H9 (cell line): ENCODE measurements around the gene HOXC10. TPM values are rescaled to one million over a fixed set of nuclear protein-coding genes. Genes with fewer than 3 reads are reported as not detected.

Experiments
- DNase-seq: peaks from one replicate; pipeline ENCODE4 v3.0.0-alpha.2; 2017
- H2AFZ ChIP-seq: one replicate; pipeline ENCODE4 v1.6.1; 2013; ENCODE audit warnings: mild to moderate bottlenecking, low read length, control low read depth, moderate library complexity
- H2AK5ac ChIP-seq: 2 replicates; pipeline ENCODE4 v1.6.1; 2013; ENCODE audit warnings: low read length, control low read depth, mixed read lengths; ENCODE audit not compliant: insufficient read length
- H2BK120ac ChIP-seq: one replicate; pipeline ENCODE4 v1.6.1; 2013; ENCODE audit warnings: low read depth, mild to moderate bottlenecking, low read length, control low read depth, inconsistent platforms; ENCODE audit not compliant: poor library complexity, severe bottlenecking
- H2BK12ac ChIP-seq: 2 replicates; pipeline ENCODE4 v1.6.1; 2013; ENCODE audit warnings: low read length, control low read depth, mixed read lengths, low read depth; ENCODE audit not compliant: insufficient read length
- H2BK15ac ChIP-seq: 2 replicates; pipeline ENCODE4 v1.6.1; 2013; ENCODE audit warnings: low read depth, low read length, control low read depth
- H2BK20ac ChIP-seq: one replicate; pipeline ENCODE4 v1.6.1; 2013; ENCODE audit warnings: low read depth, mild to moderate bottlenecking, low read length, control low read depth, inconsistent platforms; ENCODE audit not compliant: poor library complexity, severe bottlenecking
- H2BK5ac ChIP-seq: 2 replicates; pipeline ENCODE4 v1.6.1; 2013; ENCODE audit warnings: low read length, control low read depth, mixed read lengths; ENCODE audit not compliant: insufficient read length
- H3K14ac ChIP-seq: 2 replicates; pipeline ENCODE4 v1.6.1; 2013; ENCODE audit warnings: low read length, control low read depth; ENCODE audit not compliant: insufficient read depth
- H3K18ac ChIP-seq: 2 replicates; pipeline ENCODE4 v1.6.1; 2013; ENCODE audit warnings: low read depth, mild to moderate bottlenecking, mixed read lengths, low read length, control low read depth; ENCODE audit not compliant: insufficient read length
- H3K23ac ChIP-seq: 2 replicates; pipeline ENCODE4 v1.6.1; 2013; ENCODE audit warnings: low read length, control low read depth, mixed read lengths, low read depth; ENCODE audit not compliant: insufficient read length
- H3K23me2 ChIP-seq: 2 replicates; pipeline ENCODE4 v1.6.1; 2013; ENCODE audit warnings: low read depth, mild to moderate bottlenecking, mixed read lengths, low read length, control low read depth; ENCODE audit not compliant: insufficient read length, poor library complexity, severe bottlenecking
- H3K27ac ChIP-seq: 2 replicates; pipeline ENCODE4 v1.5.1; 2013; ENCODE audit warnings: low read length, control low read depth, mixed read lengths, low read depth; ENCODE audit not compliant: insufficient read length
- H3K27me3 ChIP-seq: 2 replicates; pipeline ENCODE4 v1.6.1; 2013; ENCODE audit warnings: low read length, control low read depth, inconsistent platforms; ENCODE audit not compliant: insufficient read depth
- H3K4ac ChIP-seq: 2 replicates; pipeline ENCODE4 v1.6.1; 2013; ENCODE audit warnings: low read depth, mild to moderate bottlenecking, control low read depth, inconsistent platforms, low read length, moderate library complexity
- H3K4me1 ChIP-seq: 2 replicates; pipeline ENCODE4 v1.6.1; 2013; ENCODE audit warnings: low read length, control low read depth, inconsistent platforms; ENCODE audit not compliant: insufficient read depth
- H3K4me2 ChIP-seq: 2 replicates; pipeline ENCODE4 v1.6.1; 2013; ENCODE audit warnings: low read length, control low read depth, mixed read lengths; ENCODE audit not compliant: insufficient read length, insufficient read depth
- H3K56ac ChIP-seq: 2 replicates; pipeline ENCODE4 v1.6.1; 2013; ENCODE audit warnings: low read depth, mild to moderate bottlenecking, mixed read lengths, low read length, control low read depth; ENCODE audit not compliant: insufficient read length
- H3K79me1 ChIP-seq: 2 replicates; pipeline ENCODE4 v1.6.1; 2013; ENCODE audit warnings: low read depth, mild to moderate bottlenecking, moderate library complexity, low read length, control low read depth, inconsistent platforms; ENCODE audit not compliant: insufficient read depth, poor library complexity, severe bottlenecking
- H3K79me2 ChIP-seq: 2 replicates; pipeline ENCODE4 v1.6.1; 2013; ENCODE audit warnings: low read length, control low read depth, inconsistent platforms; ENCODE audit not compliant: insufficient read depth
- H3K9ac ChIP-seq: 2 replicates; pipeline ENCODE4 v1.6.1; 2013; ENCODE audit warnings: low read length, control low read depth, mixed read lengths; ENCODE audit not compliant: insufficient read length; ENCODE audit errors: extremely low read depth
- H3K9me3 ChIP-seq: one replicate; pipeline ENCODE4 v1.6.1; 2013; ENCODE audit warnings: low read depth, low read length, inconsistent platforms; ENCODE audit not compliant: control insufficient read depth
- H3T11ph ChIP-seq: one replicate; pipeline ENCODE4 v1.6.1; 2013; ENCODE audit warnings: mild to moderate bottlenecking, low read length, control low read depth, inconsistent platforms
- H4K20me1 ChIP-seq: one replicate; pipeline ENCODE4 v1.6.1; 2013; ENCODE audit not compliant: control insufficient read depth, insufficient read length, insufficient read depth
- H4K5ac ChIP-seq: 2 replicates; pipeline ENCODE4 v1.6.1; 2013; ENCODE audit warnings: low read depth, mild to moderate bottlenecking, mixed read lengths, low read length, control low read depth; ENCODE audit not compliant: insufficient read length
- H4K8ac ChIP-seq: replicated peaks from 2 replicates; pipeline ENCODE4 v1.6.1; 2013; ENCODE audit warnings: low read length, control low read depth, mixed read lengths, low read depth; ENCODE audit not compliant: insufficient read length
- H4K91ac ChIP-seq: 2 replicates; pipeline ENCODE4 v1.6.1; 2013; ENCODE audit warnings: low read depth, mild to moderate bottlenecking, moderate library complexity, mixed read lengths, low read length, control low read depth; ENCODE audit not compliant: insufficient read length
- H3K27ac Mint-ChIP-seq, 3 experiments: 2 replicates in 2 of 3; 3 replicates in 1 of 3; pipeline ENCODE4 v1.8.0; 2020 to 2021; ENCODE audit warnings: mixed read lengths in 3 of 3, mild to moderate bottlenecking in 1 of 3, moderate library complexity in 1 of 3
- H3K27me3 Mint-ChIP-seq: 2 replicates; pipeline ENCODE4 v1.8.0; 2021; ENCODE audit warnings: low read depth, mild to moderate bottlenecking, moderate library complexity, mixed read lengths
- H3K36me3 Mint-ChIP-seq, 3 experiments: 2 replicates in 2 of 3; 3 replicates in 1 of 3; pipeline ENCODE4 v1.8.0; 2020 to 2021; ENCODE audit warnings: low read depth in 3 of 3, mixed read lengths in 3 of 3; ENCODE audit not compliant: insufficient read depth in 1 of 3
- H3K4me1 Mint-ChIP-seq, 2 experiments: 2 replicates each; pipeline ENCODE4 v1.8.0; 2020; ENCODE audit warnings: mixed read lengths in 2 of 2
- H3K4me3 Mint-ChIP-seq, 2 experiments: 2 replicates in 1 of 2; 3 replicates in 1 of 2; pipeline ENCODE4 v1.8.0; 2020 to 2021; ENCODE audit warnings: mild to moderate bottlenecking in 2 of 2, mixed read lengths in 2 of 2, moderate library complexity in 1 of 2
- H3K9me3 Mint-ChIP-seq, 2 experiments: 2 replicates in 1 of 2; 3 replicates in 1 of 2; pipeline ENCODE4 v1.8.0; 2020; ENCODE audit warnings: mild to moderate bottlenecking in 2 of 2, mixed read lengths in 2 of 2, moderate library complexity in 1 of 2
- CTCF ChIP-seq: fragments of 200-600 bp; sonication (generic); conservative IDR thresholded peaks from 3 replicates; pipeline ENCODE4 v1.8.0; 2021; ENCODE audit warnings: antibody characterized with exemption, mild to moderate bottlenecking
- WGBS: extraction: QIAGEN DNeasy Blood & Tissue Kit; methylation state at CpG from one replicate; pipeline ENCODE4 v1.1.7; 2013; ENCODE audit warnings: missing lambda C conversion rate, low lambda C conversion rate, mixed read lengths; ENCODE audit not compliant: insufficient read length; ENCODE audit errors: extremely low coverage; 5-methylcytosine and 5-hydroxymethylcytosine counted together
- total RNA-seq: library from RNA; stranded (reverse); gene quantifications from 2 replicates; pipeline ENCODE4 v1.2.1, GENCODE V29; 2021

The HOXC10 gene
- total RNA-seq, 1 experiment from 2014 or later = not detected

- Histone ChIP-seq H4K20me1 (no peaks in the 10 kb centered on the region), H3K18ac (no peak overlapping the region), H3K79me2 (no peaks in the 10 kb centered on the region), H2BK120ac (no peak overlapping the region), H2AK5ac (no peak overlapping the region), H2BK5ac (no peak overlapping the region), H3K79me1 (no peaks in the 10 kb centered on the region), H3K9ac (no peak overlapping the region), H3K27me3 (peaks cover 99% of the 10 kb centered on the region), H2BK15ac (no peak overlapping the region; the same call in 1 of the 2 replicates), H2BK20ac (no peak overlapping the region), H3K4me1 (no peaks in the 10 kb centered on the region), H4K8ac (no peak overlapping the region), H3K23ac (no peak overlapping the region), H3K4me2 (no peak overlapping the region), H4K5ac (no peak overlapping the region), H2BK12ac (no peak overlapping the region), H2AFZ (no peak overlapping the region), H3T11ph (no peak overlapping the region), H3K9me3 (no peaks in the 10 kb centered on the region), H3K27ac (no peak overlapping the region), H3K56ac (no peak overlapping the region), H4K91ac (no peak overlapping the region), H3K23me2 (no peaks in the 10 kb centered on the region), H3K4ac (no peak overlapping the region), H3K14ac (no peak overlapping the region)
- no peak for TF ChIP-seq CTCF
- Mint-ChIP-seq H3K9me3 (peaks cover 8 to 11% of the 10 kb centered on the region in 2 experiments; a peak in 4 of 5 replicates), H3K27me3 (peaks cover 100% of the 10 kb centered on the region), H3K4me1 (peaks cover 14 to 21% of the 10 kb centered on the region in 2 experiments), H3K4me3 (no peak overlapping the region), H3K27ac (no peak overlapping the region), H3K36me3 (peaks cover 0 to 8% (median 3%) of the 10 kb centered on the region in 3 experiments; a peak in 3 of 7 replicates)
- DNase-seq = no peak
- WGBS = no CpG with 5 or more reads among the region's 9 CpGs
Observed at GRCh38 chr12:53972152-53972702, 12.7 kb upstream of the HOXC10 start.
